GM19351 (cell line): ENCODE data around the gene OR4F6.

Source experiments
- ATAC-seq: cut with Tn5 transposase; IDR thresholded peaks from one replicate; pipeline ENCODE4 v1.9.1; 2021; ENCODE audit warnings: mild to moderate bottlenecking, moderate library complexity; ENCODE audit not compliant: unreplicated experiment

The OR4F6 gene

GRCh38 chr15:101804375-101804774 lies 1.1 kb downstream of the OR4F6 start:
- no peak for ATAC-seq

DNA sequence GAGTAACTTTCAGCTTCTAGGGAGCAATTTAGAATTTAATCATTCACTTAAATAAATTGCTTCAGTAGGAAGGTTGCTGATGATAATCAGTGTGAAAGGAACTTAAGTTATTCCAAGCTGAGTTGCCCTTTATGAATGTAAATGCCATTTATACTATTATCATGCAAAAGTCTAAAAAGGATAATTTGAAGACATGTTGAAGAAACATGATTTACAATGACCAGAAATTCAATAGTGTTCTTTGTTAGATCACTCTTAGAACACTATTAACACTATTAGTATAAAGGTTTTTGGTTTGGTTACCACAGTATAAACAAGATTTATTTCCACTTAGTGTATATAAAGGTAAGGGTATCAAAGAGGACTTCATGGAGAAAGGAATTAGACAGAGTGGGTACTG lies 1.6 kb downstream of the OR4F6 start:
- ATAC-seq = no peak

GRCh38 chr15:101805605-101806345 lies 2.5 kb downstream of the OR4F6 start:
- no peak for ATAC-seq

DNA sequence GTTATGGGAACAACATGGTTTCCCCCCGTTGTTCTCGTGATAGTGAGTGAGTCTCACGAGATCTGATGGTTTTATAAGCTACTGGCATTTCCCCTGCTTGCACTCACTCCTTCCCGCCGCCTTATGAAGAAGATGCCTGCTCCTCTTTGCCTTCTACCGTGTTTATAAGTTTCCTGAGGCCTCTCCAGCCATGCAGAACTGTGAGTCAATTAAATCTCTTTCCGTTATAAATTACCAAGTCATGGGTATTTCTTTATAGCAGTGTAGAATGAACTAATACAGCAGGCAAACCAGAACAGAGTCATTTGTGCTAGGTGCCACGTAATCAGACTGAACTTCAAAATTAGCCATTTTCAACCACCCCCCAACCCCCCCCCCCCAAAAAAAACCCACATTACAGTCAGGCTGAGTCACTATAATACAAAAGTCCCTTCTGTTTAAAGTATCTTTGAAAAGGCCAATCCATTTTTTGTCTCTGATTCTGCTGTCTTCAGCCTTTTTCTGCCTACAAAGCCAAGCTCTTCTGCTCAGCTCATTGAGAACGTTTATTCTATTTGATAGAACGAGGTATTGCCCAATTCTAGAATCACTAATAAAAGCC lies 4.1 kb downstream of the OR4F6 start:
- no peak for ATAC-seq

DNA sequence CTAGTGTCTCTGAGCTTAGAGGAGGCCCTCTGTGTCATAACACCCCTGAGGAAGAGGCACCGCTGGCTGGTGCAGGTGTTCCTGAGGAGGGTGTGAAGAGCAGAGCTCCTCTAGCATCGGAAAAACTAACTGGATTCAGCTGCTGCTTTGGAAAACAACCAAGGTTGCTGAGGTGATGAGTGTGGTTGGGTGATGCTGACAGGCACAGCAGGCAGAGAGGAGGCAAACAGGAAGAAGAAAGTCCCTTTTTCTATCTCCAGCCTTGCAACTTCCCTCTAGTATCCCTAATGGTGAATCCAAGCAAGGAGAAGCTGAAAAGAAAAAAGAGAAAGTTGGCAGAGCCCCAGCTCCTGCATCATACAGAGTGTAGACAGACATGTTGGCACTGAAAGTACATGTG lies 4.9 kb downstream of the OR4F6 start:
- no peak for ATAC-seq

- ATAC-seq = no peak
Observed at GRCh38 chr15:101810456-101810855, 7.1 kb downstream of the OR4F6 start.

DNA sequence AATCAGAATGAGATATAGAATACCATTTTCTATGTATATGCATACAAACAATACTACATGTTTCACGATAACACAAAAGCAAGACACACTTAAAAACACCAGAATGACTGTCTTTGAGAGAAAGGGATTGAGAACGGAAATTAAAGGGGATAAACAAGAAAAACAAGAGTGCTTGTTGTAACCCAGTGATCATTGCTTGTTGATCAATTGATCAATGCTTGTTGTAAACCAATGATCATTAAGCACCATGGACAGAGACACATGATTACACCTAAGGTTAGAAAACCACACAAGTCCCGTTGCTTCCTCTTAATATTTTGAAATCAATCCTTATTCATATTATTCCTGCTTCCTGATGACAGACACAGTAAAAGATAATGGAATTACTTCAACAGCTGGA lies 7.6 kb downstream of the OR4F6 start:
- no peak for ATAC-seq

GRCh38 chr15:101811902-101812301 lies 8.6 kb downstream of the OR4F6 start, which contains the start of gene OR4F15:
OR4F15 (plus strand) TSS chr15:101812202; CDS start chr15:101818187, 5,985 bp downstream.
- ATAC-seq = no peak

- no peak for ATAC-seq
Observed at GRCh38 chr15:101813803-101814534, 10.7 kb downstream of the OR4F6 start.

DNA sequence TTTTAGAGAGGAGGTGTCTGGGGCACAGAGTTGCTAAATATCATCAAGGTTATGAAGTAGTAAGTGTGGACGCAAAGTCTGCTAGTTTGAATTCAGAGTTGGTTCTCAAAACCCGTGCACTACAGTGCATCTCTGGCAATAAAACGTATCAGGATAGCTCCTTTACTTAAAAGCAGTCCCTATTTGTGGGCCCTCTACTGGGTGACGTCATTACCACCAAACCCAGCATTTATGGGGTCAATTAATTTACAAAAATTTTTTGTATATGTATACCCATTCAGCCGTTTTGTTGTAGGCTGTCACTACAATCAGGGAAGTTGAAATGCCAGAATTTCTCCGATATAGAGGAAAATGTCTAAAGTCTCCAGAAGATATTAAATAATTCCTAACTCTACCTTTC lies 17.5 kb downstream of the OR4F6 start:
- ATAC-seq = no peak

- ATAC-seq = no peak
Observed at GRCh38 chr15:101827257-101827656, 23.9 kb downstream of the OR4F6 start.

DNA sequence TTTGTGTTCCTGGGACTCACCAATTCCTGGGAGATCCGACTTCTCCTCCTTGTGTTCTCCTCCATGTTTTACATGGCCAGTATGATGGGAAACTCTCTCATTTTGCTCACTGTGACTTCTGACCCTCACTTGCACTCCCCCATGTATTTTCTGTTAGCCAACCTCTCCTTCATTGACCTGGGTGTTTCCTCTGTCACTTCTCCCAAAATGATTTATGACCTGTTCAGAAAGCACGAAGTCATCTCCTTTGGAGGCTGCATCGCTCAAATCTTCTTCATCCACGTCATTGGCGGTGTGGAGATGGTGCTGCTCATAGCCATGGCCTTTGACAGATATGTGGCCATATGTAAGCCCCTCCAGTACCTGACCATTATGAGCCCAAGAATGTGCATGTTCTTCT lies 25.5 kb downstream of the OR4F6 start:
- ATAC-seq = no peak

DNA sequence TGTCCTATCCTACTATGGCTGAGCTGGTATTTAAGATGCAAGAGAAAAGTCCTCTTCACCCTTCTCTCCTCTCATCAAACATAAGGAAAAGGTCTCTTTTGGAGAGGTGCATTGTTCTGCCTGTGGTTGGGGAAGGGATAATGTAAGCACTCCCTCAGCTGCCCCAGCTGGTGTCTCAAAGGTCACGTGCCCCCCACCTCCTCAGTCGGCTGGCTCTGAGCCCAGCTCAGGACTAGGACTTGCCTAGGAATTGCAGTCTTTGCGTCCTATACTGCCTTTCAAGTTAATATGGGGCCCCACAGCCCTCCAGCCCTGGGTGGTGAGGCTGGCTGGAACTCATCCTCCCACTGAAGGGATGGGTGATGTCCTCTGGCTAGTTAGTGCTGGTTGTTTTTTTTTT lies 38.3 kb downstream of the OR4F6 start:
- no peak for ATAC-seq

GRCh38 chr15:101844916-101845315 lies 41.6 kb downstream of the OR4F6 start:
- ATAC-seq = no peak

GRCh38 chr15:101852356-101852755 lies 49.0 kb downstream of the OR4F6 start:
- no peak for ATAC-seq
